ENCODE data around the gene GANAB. TPM values are rescaled to one million over a fixed set of nuclear protein-coding genes. Genes with fewer than 3 reads are reported as not detected.
A peak's percentile ranks its signal among the peaks of the same experiment; 100 is the strongest.

Gene GANAB
- total RNA-seq, 4 donors from 2014 or later, result 76.0 to 118 (median 102) TPM

DNA sequence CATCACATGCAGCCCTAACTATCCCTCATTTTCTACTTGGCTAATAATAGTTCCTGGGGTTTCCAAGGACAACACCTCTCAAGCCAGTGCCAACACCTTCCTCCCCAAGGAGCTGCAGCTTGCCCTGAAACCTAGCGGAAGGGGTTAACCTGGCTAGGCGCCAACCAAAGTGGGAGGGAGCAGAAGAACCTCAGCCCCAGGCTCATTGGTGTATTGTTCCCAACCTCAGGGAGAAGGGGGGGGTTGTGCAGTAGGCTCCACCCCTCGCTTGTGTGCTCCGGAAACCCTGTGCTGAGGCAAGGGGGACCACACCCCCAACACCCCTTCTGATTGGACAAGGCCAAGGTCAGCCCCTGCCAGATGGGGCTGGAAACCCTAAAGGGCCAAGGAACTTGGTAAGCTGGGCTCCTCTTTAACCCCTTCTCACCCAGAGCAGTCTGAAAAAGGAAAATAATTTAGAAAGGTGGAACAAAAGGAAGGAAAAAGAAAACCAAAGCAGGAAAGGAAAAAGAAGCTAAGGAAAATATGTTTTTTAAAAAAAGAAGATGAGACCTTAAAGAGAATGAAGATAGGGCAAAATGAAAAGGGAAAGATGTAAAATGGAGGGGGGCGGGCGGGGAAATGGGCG is 47.2 kb downstream of the GANAB start:
- WGBS, result 16% methylated on average over 7 of the region's 7 CpGs
- TF ChIP-seq POLR2A (IDR thresholded peaks at IDR 0.05) (no peak), POLR2AphosphoS5 (IDR thresholded peaks at IDR 0.05) (peak in 2 of 3 donors; percentile 71 to 86)
- no peaks in the 10 kb centered on the region for H3K27me3 ChIP-seq
- peak overlapping the region; percentile 100 for H3K4me3 ChIP-seq
- no peaks in the 10 kb centered on the region for H3K9me3 ChIP-seq
- DNase-seq (ENCODE audit: low spot score in 2 of 2), result peak; percentile 98
- H3K4me1 ChIP-seq, result peaks cover 55% of the 10 kb centered on the region
- peaks cover 42% of the 10 kb centered on the region for H3K36me3 ChIP-seq
- H3K27ac ChIP-seq, result peak overlapping the region; percentile 67

DNA sequence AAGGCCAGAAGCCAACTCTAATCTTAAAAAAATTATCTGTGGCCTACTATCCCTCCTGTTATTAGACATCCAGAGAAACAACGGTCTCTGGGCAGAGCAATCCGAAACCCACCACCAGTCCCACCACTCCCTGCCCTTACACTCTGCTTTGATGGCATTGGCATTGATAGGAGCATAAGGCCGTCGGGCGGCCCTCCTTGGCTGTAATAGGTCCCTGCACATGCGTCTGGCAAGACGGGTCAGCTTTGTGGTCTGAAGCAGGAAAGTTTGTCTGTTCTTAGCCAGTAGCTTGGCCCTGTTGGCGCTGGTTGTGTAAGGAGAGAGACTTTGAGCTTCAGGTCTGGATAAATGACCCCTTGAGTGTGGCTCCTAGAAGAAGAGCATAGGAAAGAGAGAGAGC is 51.3 kb downstream of the GANAB start:
- Histone ChIP-seq H3K36me3 (peaks cover 50% of the 10 kb centered on the region), H3K27ac (no peak overlapping the region), H3K4me3 (no peak overlapping the region), H3K27me3 (no peaks in the 10 kb centered on the region), H3K4me1 (peaks cover 55% of the 10 kb centered on the region), H3K9me3 (no peaks in the 10 kb centered on the region)
- TF ChIP-seq EP300 (IDR thresholded peaks at IDR 0.05) (no peak), POLR2AphosphoS5 (IDR thresholded peaks at IDR 0.05) (no peak), POLR2A (IDR thresholded peaks at IDR 0.05) (no peak)
- TF ChIP-seq, protein P1, sequence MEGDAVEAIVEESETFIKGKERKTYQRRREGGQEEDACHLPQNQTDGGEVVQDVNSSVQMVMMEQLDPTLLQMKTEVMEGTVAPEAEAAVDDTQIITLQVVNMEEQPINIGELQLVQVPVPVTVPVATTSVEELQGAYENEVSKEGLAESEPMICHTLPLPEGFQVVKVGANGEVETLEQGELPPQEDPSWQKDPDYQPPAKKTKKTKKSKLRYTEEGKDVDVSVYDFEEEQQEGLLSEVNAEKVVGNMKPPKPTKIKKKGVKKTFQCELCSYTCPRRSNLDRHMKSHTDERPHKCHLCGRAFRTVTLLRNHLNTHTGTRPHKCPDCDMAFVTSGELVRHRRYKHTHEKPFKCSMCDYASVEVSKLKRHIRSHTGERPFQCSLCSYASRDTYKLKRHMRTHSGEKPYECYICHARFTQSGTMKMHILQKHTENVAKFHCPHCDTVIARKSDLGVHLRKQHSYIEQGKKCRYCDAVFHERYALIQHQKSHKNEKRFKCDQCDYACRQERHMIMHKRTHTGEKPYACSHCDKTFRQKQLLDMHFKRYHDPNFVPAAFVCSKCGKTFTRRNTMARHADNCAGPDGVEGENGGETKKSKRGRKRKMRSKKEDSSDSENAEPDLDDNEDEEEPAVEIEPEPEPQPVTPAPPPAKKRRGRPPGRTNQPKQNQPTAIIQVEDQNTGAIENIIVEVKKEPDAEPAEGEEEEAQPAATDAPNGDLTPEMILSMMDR (IDR thresholded peaks at IDR 0.05), result no peak
- DNase-seq (ENCODE audit: low spot score in 2 of 2), result no peak
- 91% methylated on average over 8 of the region's 8 CpGs for WGBS

DNA sequence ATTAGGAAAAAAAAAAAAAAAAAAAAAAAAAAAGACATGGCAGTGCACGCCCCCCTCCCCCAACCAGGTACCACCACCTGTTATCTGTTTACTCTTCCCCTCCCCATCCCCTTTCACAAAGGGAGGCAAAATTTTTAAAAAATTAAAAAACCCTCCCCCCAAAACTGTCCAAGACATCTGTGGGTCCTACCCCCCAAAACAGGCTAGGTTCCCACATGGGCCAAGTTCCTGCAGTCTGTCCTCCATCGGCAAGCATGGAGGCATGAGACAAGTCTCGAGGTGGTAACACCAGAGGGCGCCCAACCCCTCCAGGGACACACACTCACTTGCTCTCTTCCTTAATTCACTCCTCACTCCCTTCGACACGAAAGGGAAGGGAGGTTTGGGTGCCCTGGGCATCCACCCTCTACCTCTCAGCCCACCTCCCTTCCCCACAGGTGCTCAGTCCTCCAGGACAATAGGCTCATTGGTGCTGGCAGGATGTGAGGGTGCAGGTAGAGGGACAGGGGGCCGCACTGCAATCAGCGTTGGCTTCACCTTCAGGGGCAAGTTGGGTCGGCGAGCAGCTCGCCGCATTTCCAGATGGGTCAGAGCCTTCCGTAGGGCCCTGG is 52.9 kb downstream of the GANAB start:
- H3K9me3 ChIP-seq, result no peaks in the 10 kb centered on the region
- no peak overlapping the region for H3K4me3 ChIP-seq
- DNase-seq (ENCODE audit: low spot score in 2 of 2), result peak; percentile 87 to 88
- no peaks in the 10 kb centered on the region for H3K27me3 ChIP-seq
- TF ChIP-seq, protein P1 (IDR thresholded peaks at IDR 0.05), result peak; percentile 28 to 56
- TF ChIP-seq POLR2A (IDR thresholded peaks at IDR 0.05) (no peak), POLR2AphosphoS5 (IDR thresholded peaks at IDR 0.05) (peak in 1 of 3 donors; percentile 26)
- WGBS, result 48% methylated on average over 13 of the region's 13 CpGs
- H3K36me3 ChIP-seq, result peaks cover 54% of the 10 kb centered on the region
- no peak overlapping the region for H3K27ac ChIP-seq
- H3K4me1 ChIP-seq, result peaks cover 48% of the 10 kb centered on the region

DNA sequence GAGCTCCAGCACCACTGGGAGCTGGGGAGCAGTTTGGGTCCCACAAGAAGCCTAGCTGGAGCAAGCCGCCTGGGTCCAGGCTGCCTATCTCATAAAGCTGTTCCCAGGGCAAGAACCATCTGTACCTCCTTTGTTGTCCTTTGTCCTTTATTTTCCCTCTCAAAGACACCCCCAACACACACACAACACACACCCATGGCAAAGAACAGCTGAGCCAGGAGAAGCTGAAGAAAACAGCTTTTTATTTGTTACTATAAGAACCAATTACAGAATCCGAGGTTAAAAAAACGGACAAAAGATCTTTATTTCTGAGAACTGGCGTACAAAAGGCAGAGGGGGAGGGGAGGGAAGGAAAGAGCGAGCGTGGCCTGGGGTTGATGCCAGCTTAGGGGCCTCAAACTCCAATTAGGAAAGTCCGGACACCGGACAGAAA is 53.4 kb downstream of the GANAB start:
- TF ChIP-seq, protein P1 (IDR thresholded peaks at IDR 0.05), result no peak
- TF ChIP-seq POLR2A (IDR thresholded peaks at IDR 0.05) (no peak), POLR2AphosphoS5 (IDR thresholded peaks at IDR 0.05) (no peak), EP300 (IDR thresholded peaks at IDR 0.05) (no peak)
- DNase-seq (ENCODE audit: low spot score in 2 of 2), result no peak
- peaks cover 53% of the 10 kb centered on the region for H3K36me3 ChIP-seq
- 62% methylated on average over 8 of the region's 8 CpGs for WGBS
- H3K4me3 ChIP-seq, result peak overlapping the region; percentile 88
- H3K4me1 ChIP-seq, result peaks cover 42% of the 10 kb centered on the region
- H3K27me3 ChIP-seq, result no peaks in the 10 kb centered on the region
- H3K9me3 ChIP-seq, result no peaks in the 10 kb centered on the region
- H3K27ac ChIP-seq, result peak overlapping the region; percentile 95

DNA sequence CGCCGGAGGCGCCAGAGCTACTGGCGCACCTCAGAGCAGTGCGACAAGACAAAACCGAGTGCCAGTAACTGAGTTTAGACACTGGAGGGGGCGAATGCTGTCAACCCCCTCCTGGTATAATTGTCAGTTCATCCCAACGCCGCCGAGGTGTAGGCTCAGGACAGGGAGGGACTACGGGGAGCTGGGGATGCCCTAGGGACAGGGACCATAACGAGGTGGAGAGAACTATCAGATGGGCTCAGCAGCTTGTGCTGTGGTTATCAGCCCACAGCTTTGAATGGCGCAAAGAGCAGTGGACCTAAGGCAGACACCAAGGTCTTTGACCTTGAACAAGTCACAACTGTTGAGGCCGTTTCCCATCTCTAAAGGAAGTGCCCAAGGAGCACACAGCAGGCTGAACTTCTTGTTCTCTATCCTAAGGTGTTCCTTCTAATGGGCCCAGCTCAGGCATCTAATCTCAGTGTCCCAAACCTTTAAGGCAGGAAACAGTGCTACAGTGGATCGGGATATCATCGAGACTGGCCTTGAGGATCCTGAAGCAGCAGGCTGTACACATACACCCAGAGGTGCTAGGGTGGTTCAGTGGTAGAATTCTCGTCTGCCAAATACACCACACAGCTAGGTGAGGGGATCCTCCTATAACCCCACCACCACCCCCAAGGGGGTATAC is 54.1 kb downstream of the GANAB start:
- TF ChIP-seq POLR2AphosphoS5 (IDR thresholded peaks at IDR 0.05), result no peak
- TF ChIP-seq EP300 (IDR thresholded peaks at IDR 0.05), result no peak
- TF ChIP-seq, protein P1 (IDR thresholded peaks at IDR 0.05), result no peak
- TF ChIP-seq POLR2A (IDR thresholded peaks at IDR 0.05), result no peak
- WGBS, result 13% methylated on average over 12 of the region's 17 CpGs
- peaks cover 53% of the 10 kb centered on the region for H3K36me3 ChIP-seq
- H3K27ac ChIP-seq, result peak overlapping the region; percentile 95
- H3K4me3 ChIP-seq, result peak overlapping the region; percentile 88
- no peak for DNase-seq (ENCODE audit: low spot score in 2 of 2)
- H3K9me3 ChIP-seq, result no peaks in the 10 kb centered on the region
- peaks cover 38% of the 10 kb centered on the region for H3K4me1 ChIP-seq
- no peaks in the 10 kb centered on the region for H3K27me3 ChIP-seq
